IPS DF 19.7 (cell line): Measurements from ENCODE around the gene BMPR1B.
A peak's percentile ranks its signal among the peaks of the same experiment; 100 is the strongest.
"Not testable (repeated sequence)": the region's sequence is repeated elsewhere in the genome, so short reads cannot be mapped to it uniquely, and the experiment has no call there.

Source experiments
- DNase-seq: peaks from one replicate; pipeline ENCODE4 v3.0.0-alpha.2; 2013; ENCODE audit warnings: low read depth, low spot score

Gene BMPR1B

GRCh38 chr4:95027905-95028618 is 270.3 kb downstream of the BMPR1B start:
- no peak for DNase-seq

GRCh38 chr4:95038791-95039190 is 281.0 kb downstream of the BMPR1B start:
- no peak for DNase-seq

- no peak for DNase-seq
Measured at GRCh38 chr4:95044324-95044837, 286.6 kb downstream of the BMPR1B start.

GRCh38 chr4:95045429-95045828 is 287.7 kb downstream of the BMPR1B start:
- DNase-seq: no peak

GRCh38 chr4:95048296-95048695 is 290.5 kb downstream of the BMPR1B start:
- no peak for DNase-seq

GRCh38 chr4:95049551-95050233 is 291.9 kb downstream of the BMPR1B start:
- no peak for DNase-seq

- peak; percentile 12 for DNase-seq
Measured at GRCh38 chr4:95050980-95051701, 293.4 kb downstream of the BMPR1B start.

GRCh38 chr4:95051702-95052020 is 293.9 kb downstream of the BMPR1B start:
- DNase-seq: no peak

GRCh38 chr4:95058991-95059390 is 301.2 kb downstream of the BMPR1B start:
- DNase-seq: no peak

GRCh38 chr4:95059663-95060062 is 301.9 kb downstream of the BMPR1B start:
- no peak for DNase-seq

GRCh38 chr4:95061220-95061619 is 303.5 kb downstream of the BMPR1B start:
- DNase-seq: no peak

- DNase-seq: not testable (repeated sequence)
Measured at GRCh38 chr4:95061801-95062200, 304.0 kb downstream of the BMPR1B start.

GRCh38 chr4:95066050-95066449 is 308.3 kb downstream of the BMPR1B start:
- DNase-seq: no peak

GRCh38 chr4:95068401-95068800 is 310.6 kb downstream of the BMPR1B start:
- no peak for DNase-seq

- DNase-seq: no peak
Measured at GRCh38 chr4:95068818-95069478, 311.2 kb downstream of the BMPR1B start.

- no peak for DNase-seq
Measured at GRCh38 chr4:95071851-95072250, 314.1 kb downstream of the BMPR1B start.

GRCh38 chr4:95073646-95074045 is 315.9 kb downstream of the BMPR1B start:
- no peak for DNase-seq

- DNase-seq: no peak
Measured at GRCh38 chr4:95077864-95078263, 320.1 kb downstream of the BMPR1B start.

- no peak for DNase-seq
Measured at GRCh38 chr4:95080969-95081368, 323.2 kb downstream of the BMPR1B start.

- no peak for DNase-seq
Measured at GRCh38 chr4:95084584-95084983, 326.8 kb downstream of the BMPR1B start.

- DNase-seq: no peak
Measured at GRCh38 chr4:95085124-95085833, 327.5 kb downstream of the BMPR1B start.
